ENCODE data around the gene EDIL3.

The EDIL3 gene

GRCh38 chr5:84260140-84260539, 124.5 kb downstream of the EDIL3 start:
- TF ChIP-seq POLR2AphosphoS5 (IDR thresholded peaks at IDR 0.05; ENCODE audit: low read depth, low read length), result no peak
- TF ChIP-seq SIN3A (IDR thresholded peaks at IDR 0.05; ENCODE audit: borderline replicate concordance, insufficient read depth, low read length), result no peak

GRCh38 chr5:84259283-84260045, 125.2 kb downstream of the EDIL3 start:
- TF ChIP-seq TAF1 (IDR thresholded peaks at IDR 0.05; ENCODE audit: borderline replicate concordance, insufficient read depth, low read length) (no peak), REST (IDR thresholded peaks at IDR 0.05; ENCODE audit: insufficient read depth in 1 of 2, low read depth in 2 of 2, low read length in 2 of 2) (no peak), POLR2AphosphoS5 (IDR thresholded peaks at IDR 0.05; ENCODE audit: low read depth, low read length) (no peak), FOXP2 (optimal IDR thresholded peaks at IDR 0.05; ENCODE audit: borderline replicate concordance, extremely low read depth, extremely low read length, insufficient read depth) (no peak), SIN3A (IDR thresholded peaks at IDR 0.05; ENCODE audit: borderline replicate concordance, insufficient read depth, low read length) (no peak)

- TF ChIP-seq SIN3A (IDR thresholded peaks at IDR 0.05; ENCODE audit: borderline replicate concordance, insufficient read depth, low read length), result no peak
- no peak for TF ChIP-seq TAF1 (IDR thresholded peaks at IDR 0.05; ENCODE audit: borderline replicate concordance, insufficient read depth, low read length)
- TF ChIP-seq FOXP2 (optimal IDR thresholded peaks at IDR 0.05; ENCODE audit: borderline replicate concordance, extremely low read depth, extremely low read length, insufficient read depth), result no peak
- no peak for TF ChIP-seq POLR2AphosphoS5 (IDR thresholded peaks at IDR 0.05; ENCODE audit: low read depth, low read length)
- TF ChIP-seq REST (IDR thresholded peaks at IDR 0.05; ENCODE audit: insufficient read depth in 1 of 2, low read depth in 2 of 2, low read length in 2 of 2), result no peak
These were observed 127.6 kb downstream of the EDIL3 start for GRCh38 chr5:84257061-84257460.

- TF ChIP-seq REST (IDR thresholded peaks at IDR 0.05; ENCODE audit: insufficient read depth in 1 of 2, low read depth in 2 of 2, low read length in 2 of 2), result no peak
- TF ChIP-seq SIN3A (IDR thresholded peaks at IDR 0.05; ENCODE audit: borderline replicate concordance, insufficient read depth, low read length), result no peak
- TF ChIP-seq TAF1 (IDR thresholded peaks at IDR 0.05; ENCODE audit: borderline replicate concordance, insufficient read depth, low read length), result no peak
- no peak for TF ChIP-seq POLR2AphosphoS5 (IDR thresholded peaks at IDR 0.05; ENCODE audit: low read depth, low read length)
- no peak for TF ChIP-seq FOXP2 (optimal IDR thresholded peaks at IDR 0.05; ENCODE audit: borderline replicate concordance, extremely low read depth, extremely low read length, insufficient read depth)
These were observed 129.4 kb downstream of the EDIL3 start for GRCh38 chr5:84255315-84255714.

- no peak for TF ChIP-seq REST (IDR thresholded peaks at IDR 0.05; ENCODE audit: insufficient read depth in 1 of 2, low read depth in 2 of 2, low read length in 2 of 2)
- TF ChIP-seq POLR2AphosphoS5 (IDR thresholded peaks at IDR 0.05; ENCODE audit: low read depth, low read length), result no peak
- TF ChIP-seq FOXP2 (optimal IDR thresholded peaks at IDR 0.05; ENCODE audit: borderline replicate concordance, extremely low read depth, extremely low read length, insufficient read depth), result no peak
- no peak for TF ChIP-seq TAF1 (IDR thresholded peaks at IDR 0.05; ENCODE audit: borderline replicate concordance, insufficient read depth, low read length)
- no peak for TF ChIP-seq SIN3A (IDR thresholded peaks at IDR 0.05; ENCODE audit: borderline replicate concordance, insufficient read depth, low read length)
These were observed 130.7 kb downstream of the EDIL3 start for GRCh38 chr5:84253946-84254345.

Data from PFSK-1 (cell line).